Measurements from ENCODE around the gene TBL1XR1. TPM values are rescaled to one million over a fixed set of nuclear protein-coding genes. Genes with fewer than 3 reads are reported as not detected.

Gene TBL1XR1
- total RNA-seq, 1 experiment from 2014 or later, result 180 TPM

DNA sequence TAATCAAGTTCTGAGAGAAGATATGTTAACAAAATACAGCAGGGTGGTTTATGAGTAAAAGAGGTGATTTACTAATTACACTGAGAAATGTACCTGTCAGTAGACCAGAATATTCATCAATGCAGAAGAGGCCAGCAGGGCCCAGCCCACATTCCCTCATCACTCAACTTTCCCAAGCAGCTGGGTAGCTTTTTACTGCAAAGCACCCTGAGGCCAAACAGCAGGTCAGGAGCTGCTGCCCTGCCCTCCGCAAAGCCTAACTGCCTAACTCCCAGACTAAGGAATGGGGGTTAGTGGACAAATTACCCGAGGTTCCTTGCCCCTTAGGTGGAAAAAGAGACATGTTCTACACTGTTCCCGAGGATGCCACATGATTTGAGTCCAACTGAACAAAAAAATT, 108.2 kb downstream of the TBL1XR1 start (continued):
- no peak for TF ChIP-seq EZH2phosphoT487 (IDR thresholded peaks at IDR 0.05; ENCODE audit: borderline replicate concordance)
- TF ChIP-seq EGR1 (IDR thresholded peaks at IDR 0.05; ENCODE audit: low read depth), result no peak
- TF ChIP-seq, protein P1, sequence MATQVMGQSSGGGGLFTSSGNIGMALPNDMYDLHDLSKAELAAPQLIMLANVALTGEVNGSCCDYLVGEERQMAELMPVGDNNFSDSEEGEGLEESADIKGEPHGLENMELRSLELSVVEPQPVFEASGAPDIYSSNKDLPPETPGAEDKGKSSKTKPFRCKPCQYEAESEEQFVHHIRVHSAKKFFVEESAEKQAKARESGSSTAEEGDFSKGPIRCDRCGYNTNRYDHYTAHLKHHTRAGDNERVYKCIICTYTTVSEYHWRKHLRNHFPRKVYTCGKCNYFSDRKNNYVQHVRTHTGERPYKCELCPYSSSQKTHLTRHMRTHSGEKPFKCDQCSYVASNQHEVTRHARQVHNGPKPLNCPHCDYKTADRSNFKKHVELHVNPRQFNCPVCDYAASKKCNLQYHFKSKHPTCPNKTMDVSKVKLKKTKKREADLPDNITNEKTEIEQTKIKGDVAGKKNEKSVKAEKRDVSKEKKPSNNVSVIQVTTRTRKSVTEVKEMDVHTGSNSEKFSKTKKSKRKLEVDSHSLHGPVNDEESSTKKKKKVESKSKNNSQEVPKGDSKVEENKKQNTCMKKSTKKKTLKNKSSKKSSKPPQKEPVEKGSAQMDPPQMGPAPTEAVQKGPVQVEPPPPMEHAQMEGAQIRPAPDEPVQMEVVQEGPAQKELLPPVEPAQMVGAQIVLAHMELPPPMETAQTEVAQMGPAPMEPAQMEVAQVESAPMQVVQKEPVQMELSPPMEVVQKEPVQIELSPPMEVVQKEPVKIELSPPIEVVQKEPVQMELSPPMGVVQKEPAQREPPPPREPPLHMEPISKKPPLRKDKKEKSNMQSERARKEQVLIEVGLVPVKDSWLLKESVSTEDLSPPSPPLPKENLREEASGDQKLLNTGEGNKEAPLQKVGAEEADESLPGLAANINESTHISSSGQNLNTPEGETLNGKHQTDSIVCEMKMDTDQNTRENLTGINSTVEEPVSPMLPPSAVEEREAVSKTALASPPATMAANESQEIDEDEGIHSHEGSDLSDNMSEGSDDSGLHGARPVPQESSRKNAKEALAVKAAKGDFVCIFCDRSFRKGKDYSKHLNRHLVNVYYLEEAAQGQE (IDR thresholded peaks at IDR 0.05; ENCODE audit: low read depth), result no peak
- TF ChIP-seq ELF1 (IDR thresholded peaks at IDR 0.05; ENCODE audit: borderline replicate concordance, low read depth), result no peak
- no peak for TF ChIP-seq SIN3A (IDR thresholded peaks at IDR 0.05; ENCODE audit: low read depth)
- TF ChIP-seq TCF7L2 (IDR thresholded peaks at IDR 0.05; ENCODE audit: borderline replicate concordance, extremely low read depth, insufficient read depth, insufficient read length), result no peak
- TF ChIP-seq ZFX (IDR thresholded peaks at IDR 0.05), result no peak
- TF ChIP-seq CEBPB (IDR thresholded peaks at IDR 0.05; ENCODE audit: low read depth), result no peak

DNA sequence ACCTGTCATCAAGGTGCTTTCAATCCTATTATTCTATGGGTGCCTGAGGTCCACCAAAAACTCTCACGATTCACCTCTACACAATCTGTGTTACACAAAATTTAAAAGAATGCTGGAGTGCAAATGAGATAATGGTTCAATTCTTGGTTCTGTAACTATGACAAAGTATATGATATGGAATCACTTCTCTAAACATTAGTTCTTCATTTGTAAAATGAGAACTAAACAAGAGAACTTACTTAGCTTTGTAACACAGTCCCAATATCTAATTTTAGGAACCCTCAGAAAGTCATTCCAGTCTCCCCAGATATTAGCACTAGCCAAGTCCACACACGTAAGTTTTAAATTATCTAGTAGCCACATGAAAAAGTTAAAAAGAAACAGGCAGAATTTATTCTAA, 111.5 kb downstream of the TBL1XR1 start:
- Histone ChIP-seq H3K4me2 (ENCODE audit: low read length) (no peak overlapping the region), H3K79me2 (ENCODE audit: insufficient read depth, low read length) (peaks cover 97% of the 10 kb centered on the region), H3K27ac (ENCODE audit: low read depth, low read length) (no peak overlapping the region), H3K4me1 (ENCODE audit: control insufficient read depth in 1 of 2, insufficient read depth in 2 of 2, low read length in 2 of 2) (no peaks in the 10 kb centered on the region), H3K4me3 (replicated peaks in 1 of 2; ENCODE audit: low read depth in 1 of 2, low read length in 2 of 2) (no peak overlapping the region), H4K20me1 (ENCODE audit: insufficient read depth) (peaks cover 12% of the 10 kb centered on the region; the same call in 1 of the 2 replicates), H2AFZ (ENCODE audit: low read depth, low read length, poor library complexity, severe bottlenecking) (no peak overlapping the region), H3K9ac (ENCODE audit: low read length) (no peak overlapping the region), H3K27me3 (ENCODE audit: insufficient read depth, low read length) (no peaks in the 10 kb centered on the region), H3K9me2 (ENCODE audit: insufficient read depth) (no peaks in the 10 kb centered on the region), H3K36me3 (ENCODE audit: control insufficient read depth in 1 of 2, insufficient read depth in 2 of 2, low read length in 2 of 2) (no peaks in the 10 kb centered on the region), H3K9me3 (ENCODE audit: control insufficient read depth in 1 of 2, insufficient read depth in 1 of 2, low read depth in 1 of 2, low read length in 2 of 2) (no peaks in the 10 kb centered on the region)
- intact Hi-C loops (cut with micrococcal nuclease), result no loop called here
- no TSS peak for BruUV-seq (replicated peaks)
- ATAC-seq, result no peak
- DNase-seq (ENCODE audit: low read depth, low spot score), result no peak
- CTCF ChIA-PET, result no interaction called here
- POLR2A ChIA-PET, result no interaction called here
- RAD21 ChIA-PET (ENCODE audit: low non-redundant PET in 1 of 2, low total read pairs in 2 of 2, uncharacterized antibody in 2 of 2, unreplicated experiment in 2 of 2), result no interaction called here
- TF ChIP-seq POLR2A (IDR thresholded peaks at IDR 0.05; ENCODE audit: borderline replicate concordance, extremely low read depth, insufficient read depth, insufficient read length) (no peak), ZFX (IDR thresholded peaks at IDR 0.05) (no peak), RAD21 (IDR thresholded peaks at IDR 0.05; ENCODE audit: low read depth) (no peak), EGR1 (IDR thresholded peaks at IDR 0.05; ENCODE audit: low read depth) (no peak), SRF (IDR thresholded peaks at IDR 0.05; ENCODE audit: low read depth) (no peak), FOSL1 (IDR thresholded peaks at IDR 0.05; ENCODE audit: low read depth) (no peak), EZH2 (IDR thresholded peaks at IDR 0.05) (no peak), POLR2AphosphoS5 (IDR thresholded peaks at IDR 0.05; ENCODE audit: low read depth, low read length) (no peak), CEBPB (IDR thresholded peaks at IDR 0.05; ENCODE audit: low read depth) (no peak), TCF7L2 (IDR thresholded peaks at IDR 0.05; ENCODE audit: borderline replicate concordance, extremely low read depth, insufficient read depth, insufficient read length) (no peak)
- TF ChIP-seq, protein P2, sequence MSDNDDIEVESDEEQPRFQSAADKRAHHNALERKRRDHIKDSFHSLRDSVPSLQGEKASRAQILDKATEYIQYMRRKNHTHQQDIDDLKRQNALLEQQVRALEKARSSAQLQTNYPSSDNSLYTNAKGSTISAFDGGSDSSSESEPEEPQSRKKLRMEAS (IDR thresholded peaks at IDR 0.05), result no peak
- TF ChIP-seq, protein P3, sequence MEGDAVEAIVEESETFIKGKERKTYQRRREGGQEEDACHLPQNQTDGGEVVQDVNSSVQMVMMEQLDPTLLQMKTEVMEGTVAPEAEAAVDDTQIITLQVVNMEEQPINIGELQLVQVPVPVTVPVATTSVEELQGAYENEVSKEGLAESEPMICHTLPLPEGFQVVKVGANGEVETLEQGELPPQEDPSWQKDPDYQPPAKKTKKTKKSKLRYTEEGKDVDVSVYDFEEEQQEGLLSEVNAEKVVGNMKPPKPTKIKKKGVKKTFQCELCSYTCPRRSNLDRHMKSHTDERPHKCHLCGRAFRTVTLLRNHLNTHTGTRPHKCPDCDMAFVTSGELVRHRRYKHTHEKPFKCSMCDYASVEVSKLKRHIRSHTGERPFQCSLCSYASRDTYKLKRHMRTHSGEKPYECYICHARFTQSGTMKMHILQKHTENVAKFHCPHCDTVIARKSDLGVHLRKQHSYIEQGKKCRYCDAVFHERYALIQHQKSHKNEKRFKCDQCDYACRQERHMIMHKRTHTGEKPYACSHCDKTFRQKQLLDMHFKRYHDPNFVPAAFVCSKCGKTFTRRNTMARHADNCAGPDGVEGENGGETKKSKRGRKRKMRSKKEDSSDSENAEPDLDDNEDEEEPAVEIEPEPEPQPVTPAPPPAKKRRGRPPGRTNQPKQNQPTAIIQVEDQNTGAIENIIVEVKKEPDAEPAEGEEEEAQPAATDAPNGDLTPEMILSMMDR (IDR thresholded peaks at IDR 0.05 in 2 of 3, conservative IDR thresholded peaks at IDR 0.05 in 1 of 3; ENCODE audit: borderline replicate concordance in 1 of 3, insufficient read depth in 1 of 3, low read depth in 2 of 3, low read length in 2 of 3), result no peak
- TF ChIP-seq, protein P1 (IDR thresholded peaks at IDR 0.05; ENCODE audit: low read depth), result no peak
- TF ChIP-seq, protein P4, sequence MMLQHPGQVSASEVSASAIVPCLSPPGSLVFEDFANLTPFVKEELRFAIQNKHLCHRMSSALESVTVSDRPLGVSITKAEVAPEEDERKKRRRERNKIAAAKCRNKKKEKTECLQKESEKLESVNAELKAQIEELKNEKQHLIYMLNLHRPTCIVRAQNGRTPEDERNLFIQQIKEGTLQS (IDR thresholded peaks at IDR 0.05), result no peak

Data from HCT116 (cell line).